H1 (cell line): ENCODE results near the gene NOC4L. TPM values are rescaled to one million over a fixed set of nuclear protein-coding genes. Genes with fewer than 3 reads are reported as not detected.

Experiments
- polyA plus RNA-seq, 7 experiments: library from polyadenylated mRNA; depleted of rRNA in 3 of 7; stranded (reverse) in 5 of 7; unstranded in 2 of 7; fragments of >200 nt in 5 of 7; fragments of 200-250 nt in 2 of 7; gene quantifications; 1 replicate in 5 of 7; 2 replicates in 1 of 7; 4 replicates in 1 of 7; pipeline versions ENCODE4 v1.2.1 to v1.2.3, GENCODE V29; 2011 to 2013; ENCODE audit warnings: missing spikeins in 2 of 7, mixed read lengths in 2 of 7
- total RNA-seq: library from RNA; stranded (reverse); fragmentation: NEBNext Ultra II Directional; extraction: Animal tissue kit (Norgen Biotek cat#: 25700); gene quantifications from 2 replicates; pipeline ENCODE4 v1.2.1, GENCODE V29; 2021
- TF ChIP-seq, protein P1 (sequence below): IDR thresholded peaks from 2 replicates; pipeline ENCODE4 v1.6.1; 2012; ENCODE audit warnings: inconsistent platforms

The NOC4L gene
- total and polyA plus RNA-seq, 2 of the 8 experiments (the other 6 are each of a cell fraction or from before 2014, with no cell fraction given), result 26.8 to 40.3 TPM

DNA sequence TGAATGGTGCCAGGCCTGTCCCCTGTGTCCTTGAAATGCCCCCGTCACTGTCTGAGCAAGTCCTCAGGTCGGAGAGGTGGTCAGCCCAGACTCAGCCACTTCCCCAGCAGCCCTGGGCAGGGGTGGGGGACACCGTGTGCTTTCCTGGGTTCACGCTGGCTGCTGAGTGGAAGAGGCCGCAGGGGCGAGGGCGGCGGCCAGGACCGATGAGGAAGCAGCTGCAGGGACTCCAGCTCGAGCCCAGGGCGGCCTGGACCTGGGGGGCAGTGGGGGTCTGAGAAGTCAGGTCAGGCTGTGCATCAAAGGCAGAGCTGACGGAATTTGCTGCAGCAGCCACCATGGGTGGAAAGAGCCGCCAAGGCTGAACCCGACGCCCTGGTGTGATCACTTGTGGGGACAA, 28.4 kb downstream of the NOC4L start (continued):
- TF ChIP-seq, protein P1, sequence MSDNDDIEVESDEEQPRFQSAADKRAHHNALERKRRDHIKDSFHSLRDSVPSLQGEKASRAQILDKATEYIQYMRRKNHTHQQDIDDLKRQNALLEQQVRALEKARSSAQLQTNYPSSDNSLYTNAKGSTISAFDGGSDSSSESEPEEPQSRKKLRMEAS, result no peak
